B cell (primary cell): Measurements from ENCODE around the gene ADARB2. TPM values are rescaled to one million over a fixed set of nuclear protein-coding genes. Genes with fewer than 3 reads are reported as not detected.

Experiments used
- ATAC-seq: fragments of 200-7000 bp; cut with Tn5 transposase; one replicate; pipeline ENCODE4 v1.10.0; 2021; ENCODE audit warnings: low read depth, mild to moderate bottlenecking, moderate number of reproducible peaks, moderate library complexity
- CTCF ChIA-PET: fragments of 350-600 bp; sonication (Branson Sonifier 250); formaldehyde crosslinking; loops from one replicate; lab custom pipeline; 2021; ENCODE audit warnings: antibody characterized with exemption, inconsistent platforms; lab: Charles Lee
- POLR2A ChIA-PET: fragments of 350-600 bp; sonication (Branson Sonifier 250); formaldehyde crosslinking; loops from one replicate; lab custom pipeline; 2021; ENCODE audit warnings: antibody characterized with exemption; lab: Charles Lee
- DNase-seq: peaks from one replicate; pipeline ENCODE4 v3.0.0; 2013
- H2AFZ ChIP-seq: 2 replicates; pipeline ENCODE4 v1.6.1; 2012; ENCODE audit warnings: mild to moderate bottlenecking, low read depth, low read length; ENCODE audit not compliant: insufficient read depth, poor library complexity, severe bottlenecking
- H3K27ac ChIP-seq, 2 donors: 1 replicate in 1 of 2; 2 replicates in 1 of 2; pipeline ENCODE4 v1.5.1; 2012 to 2013; ENCODE audit warnings: low read length in 2 of 2, mild to moderate bottlenecking in 2 of 2, moderate library complexity in 1 of 2
- H3K27me3 ChIP-seq, 4 experiments: fragments of 200-600 bp in 1 of 4; sonication (generic) in 1 of 4; replicated peaks in 1 of 4; 1 replicate in 2 of 4; 2 replicates in 2 of 4; pipeline versions ENCODE4 v1.6.1 to v1.7.0; 2013 to 2016; ENCODE audit warnings: low read length in 3 of 4, mild to moderate bottlenecking in 2 of 4, mixed read lengths in 1 of 4, moderate library complexity in 1 of 4; ENCODE audit not compliant: insufficient read depth in 4 of 4, control insufficient read depth in 3 of 4; ENCODE audit errors: control extremely low read depth in 1 of 4
- H3K36me3 ChIP-seq, 2 experiments: replicated peaks in 1 of 2; 1 replicate in 1 of 2; 2 replicates in 1 of 2; pipeline versions ENCODE4 v1.6.1 to v1.7.1; 2013; ENCODE audit warnings: low read length in 1 of 2; ENCODE audit not compliant: insufficient read depth in 2 of 2, control insufficient read depth in 1 of 2; ENCODE audit errors: control extremely low read depth in 1 of 2, extremely low read depth in 1 of 2
- H3K4me1 ChIP-seq, 2 donors: fragments of 200-600 bp in 1 of 2; sonication (generic) in 1 of 2; 1 replicate in 1 of 2; 2 replicates in 1 of 2; pipeline versions ENCODE4 v1.5.1 to v1.6.1; 2013 to 2017; ENCODE audit warnings: low read length in 2 of 2; ENCODE audit not compliant: control insufficient read depth in 2 of 2, insufficient read depth in 2 of 2
- H3K4me2 ChIP-seq: replicated peaks from 2 replicates; pipeline ENCODE3; 2012; ENCODE audit warnings: mild to moderate bottlenecking, low read depth, low read length; ENCODE audit not compliant: poor library complexity, severe bottlenecking
- H3K4me3 ChIP-seq, 5 experiments: fragments of 200-600 bp in 1 of 5; sonication (generic) in 1 of 5; 1 replicate in 3 of 5; 2 replicates in 2 of 5; pipeline versions ENCODE4 v1.5.1 to v1.7.0; 2011 to 2016; ENCODE audit warnings: low read length in 4 of 5, mild to moderate bottlenecking in 4 of 5, low read depth in 2 of 5, control low read depth in 1 of 5, moderate library complexity in 1 of 5; ENCODE audit not compliant: insufficient read depth in 1 of 5; ENCODE audit errors: control extremely low read depth in 1 of 5, extremely low read depth in 1 of 5
- H3K79me2 ChIP-seq: fragments of 200-600 bp; sonication (generic); one replicate; pipeline ENCODE4 v1.6.0; 2016; ENCODE audit warnings: low read length; ENCODE audit not compliant: control insufficient read depth, insufficient read depth
- H3K9ac ChIP-seq: fragments of 200-600 bp; sonication (generic); 2 replicates; pipeline ENCODE4 v1.6.1; 2017; ENCODE audit warnings: mild to moderate bottlenecking, low read length, moderate library complexity
- H3K9me3 ChIP-seq, 3 donors: one replicate each; pipeline versions ENCODE4 v1.6.1 to v1.7.1; 2013; ENCODE audit warnings: low read length in 2 of 3; ENCODE audit not compliant: control insufficient read depth in 2 of 3, insufficient read depth in 1 of 3; ENCODE audit errors: control extremely low read depth in 1 of 3
- H4K20me1 ChIP-seq: 2 replicates; pipeline ENCODE4 v1.6.0; 2012; ENCODE audit warnings: mild to moderate bottlenecking, low read length; ENCODE audit not compliant: insufficient read depth, control insufficient read depth, poor library complexity, severe bottlenecking
- H3K27ac Mint-ChIP-seq: one replicate; pipeline ENCODE4 v1.8.0; 2021; ENCODE audit warnings: mixed read lengths
- H3K27me3 Mint-ChIP-seq: one replicate; pipeline ENCODE4 v1.8.0; 2021; ENCODE audit warnings: mixed read lengths
- H3K4me1 Mint-ChIP-seq: one replicate; pipeline ENCODE4 v1.8.0; 2021; ENCODE audit warnings: mixed read lengths
- H3K4me3 Mint-ChIP-seq: one replicate; pipeline ENCODE4 v1.8.0; 2021; ENCODE audit warnings: mixed read lengths
- H3K9me3 Mint-ChIP-seq: one replicate; pipeline ENCODE4 v1.8.0; 2022; ENCODE audit warnings: mixed read lengths; ENCODE audit not compliant: insufficient read depth
- EZH2 ChIP-seq: IDR thresholded peaks from 2 replicates; pipeline ENCODE4 v1.6.1; 2012; ENCODE audit warnings: borderline replicate concordance, low read depth, mild to moderate bottlenecking, moderate library complexity, low read length; ENCODE audit not compliant: insufficient read depth, poor library complexity, severe bottlenecking
- WGBS: methylation state at CpG from one replicate; pipeline ENCODE4 v1.1.5; 2013; ENCODE audit warnings: missing lambda C conversion rate; ENCODE audit not compliant: insufficient coverage; 5-methylcytosine and 5-hydroxymethylcytosine counted together
- intact Hi-C: fragments of 100-400 bp; cut with micrococcal nuclease; formaldehyde crosslinking; loops from one replicate; pipeline ENCODE4 v1.10.0; 2022
- polyA plus RNA-seq: library from polyadenylated mRNA; depleted of rRNA; stranded (reverse); fragments of >200 nt; gene quantifications from 2 replicates; pipeline ENCODE4 v1.2.3, GENCODE V29; 2012
- total RNA-seq, 2 donors: library from RNA; stranded (reverse); fragments of 120-200 nt in 1 of 2; gene quantifications; 1 replicate in 1 of 2; 2 replicates in 1 of 2; pipeline versions ENCODE4 v1.2.3 to v1.2.4, GENCODE V29; 2013 to 2022
- TF ChIP-seq, protein P1 (sequence below): fragments of 200-600 bp; IDR thresholded peaks from one replicate; pipeline ENCODE4 v1.8.0; 2022; ENCODE audit warnings: antibody characterized with exemption, mild to moderate bottlenecking

The ADARB2 gene
- total and polyA plus RNA-seq, 2 donors (not counting 1 experiment from before 2014, with no cell fraction given) = 0.13 to 0.96 TPM

DNA sequence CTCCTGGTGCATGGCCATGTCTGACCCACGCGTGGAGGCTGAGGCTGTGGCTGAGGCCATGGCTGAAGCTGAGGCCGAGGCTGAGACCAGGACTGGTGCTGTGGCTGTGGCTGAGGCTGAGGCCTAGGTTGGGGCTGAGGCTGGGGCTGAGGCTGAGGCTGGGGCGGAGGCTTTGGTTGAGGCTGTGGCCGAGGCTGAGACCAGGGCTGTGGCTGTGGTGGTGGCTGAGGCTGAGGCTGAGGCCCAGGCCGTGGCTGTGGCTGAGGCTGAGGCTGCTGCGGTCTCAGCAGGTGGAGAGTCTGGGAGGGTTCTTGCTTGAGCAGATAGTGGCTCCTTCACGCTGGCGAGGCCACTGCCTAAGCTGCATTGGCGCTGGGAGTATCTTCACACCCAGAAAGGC lies 604.7 kb downstream of the ADARB2 start:
- ATAC-seq (no peak), DNase-seq (no peak)
- H3K27me3 Mint-ChIP-seq = no peaks in the 10 kb centered on the region
- Histone ChIP-seq H3K9me3 (peaks cover 0 to 9% (median 0%) of the 10 kb centered on the region in 3 donors), H2AFZ (no peak overlapping the region), H3K4me2 (no peak overlapping the region), H3K4me1 (no peaks in the 10 kb centered on the region), H3K79me2 (no peaks in the 10 kb centered on the region), H3K9ac (no peak overlapping the region), H3K36me3 (peaks cover 1 to 40% of the 10 kb centered on the region in 2 experiments), H4K20me1 (peaks cover 3% of the 10 kb centered on the region), H3K27me3 (no peaks in the 10 kb centered on the region), H3K4me3 (no peak overlapping the region), H3K27ac (no peak overlapping the region)
- no peak overlapping the region for H3K4me3 Mint-ChIP-seq
- POLR2A ChIA-PET = no interaction called here
- H3K27ac Mint-ChIP-seq = no peak overlapping the region
- TF ChIP-seq, protein P1, sequence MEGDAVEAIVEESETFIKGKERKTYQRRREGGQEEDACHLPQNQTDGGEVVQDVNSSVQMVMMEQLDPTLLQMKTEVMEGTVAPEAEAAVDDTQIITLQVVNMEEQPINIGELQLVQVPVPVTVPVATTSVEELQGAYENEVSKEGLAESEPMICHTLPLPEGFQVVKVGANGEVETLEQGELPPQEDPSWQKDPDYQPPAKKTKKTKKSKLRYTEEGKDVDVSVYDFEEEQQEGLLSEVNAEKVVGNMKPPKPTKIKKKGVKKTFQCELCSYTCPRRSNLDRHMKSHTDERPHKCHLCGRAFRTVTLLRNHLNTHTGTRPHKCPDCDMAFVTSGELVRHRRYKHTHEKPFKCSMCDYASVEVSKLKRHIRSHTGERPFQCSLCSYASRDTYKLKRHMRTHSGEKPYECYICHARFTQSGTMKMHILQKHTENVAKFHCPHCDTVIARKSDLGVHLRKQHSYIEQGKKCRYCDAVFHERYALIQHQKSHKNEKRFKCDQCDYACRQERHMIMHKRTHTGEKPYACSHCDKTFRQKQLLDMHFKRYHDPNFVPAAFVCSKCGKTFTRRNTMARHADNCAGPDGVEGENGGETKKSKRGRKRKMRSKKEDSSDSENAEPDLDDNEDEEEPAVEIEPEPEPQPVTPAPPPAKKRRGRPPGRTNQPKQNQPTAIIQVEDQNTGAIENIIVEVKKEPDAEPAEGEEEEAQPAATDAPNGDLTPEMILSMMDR = no peak
- no peak for TF ChIP-seq EZH2
- no peaks in the 10 kb centered on the region for H3K4me1 Mint-ChIP-seq
- 83% methylated on average over 10 of the region's 10 CpGs for WGBS
- intact Hi-C loops = no loop called here
- H3K9me3 Mint-ChIP-seq = peaks cover 3% of the 10 kb centered on the region
- CTCF ChIA-PET = interaction anchor here (1.3 kb wide), 1 partner anchor 1911 kb away, joined by 5 read pairs; no protein-coding TSS in a partner anchor

DNA sequence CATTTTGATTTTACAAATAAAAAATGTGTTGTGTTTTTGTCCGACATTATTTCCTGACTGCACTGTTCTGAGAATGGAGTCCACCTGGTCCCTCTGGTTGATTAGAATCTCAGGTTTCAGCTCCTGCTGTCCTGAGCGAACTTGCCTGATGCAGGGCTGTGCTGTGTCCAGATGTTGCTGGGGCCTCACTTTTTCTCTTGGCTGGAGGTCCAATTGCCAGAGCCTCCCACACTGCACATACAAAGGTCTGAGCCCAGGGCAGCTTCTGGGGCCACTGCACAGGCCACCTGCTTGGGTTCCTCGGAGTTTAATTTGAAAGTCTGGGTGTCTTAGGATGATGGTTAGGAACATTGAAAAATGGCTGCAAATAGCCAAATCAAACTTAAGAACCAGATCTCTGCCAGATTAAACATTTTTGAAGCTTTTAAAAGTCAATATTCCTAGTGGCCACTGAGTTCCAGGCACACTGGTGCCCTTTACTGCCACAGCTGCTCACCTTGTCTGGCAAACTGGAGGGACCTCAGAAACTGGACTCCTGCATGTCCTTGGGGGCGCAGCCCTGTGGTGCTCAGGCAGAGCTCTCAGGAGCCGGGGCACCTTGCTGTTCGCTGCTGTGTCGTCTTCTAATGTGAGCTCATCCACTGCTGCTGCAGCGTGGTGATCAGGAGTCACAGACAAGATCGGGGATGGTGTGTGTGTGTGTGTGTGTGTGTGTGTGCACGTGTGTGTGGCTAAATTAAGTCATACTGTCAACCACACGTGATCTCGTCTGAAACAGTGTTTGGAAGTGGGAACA lies 606.1 kb downstream of the ADARB2 start:
- peaks cover 1 to 53% of the 10 kb centered on the region in 2 experiments for H3K36me3 ChIP-seq

More for the DNA sequence above, 606.1 kb downstream of the ADARB2 start:
- ChIA-PET CTCF (no interaction called here), POLR2A (no interaction called here)
- no peaks in the 10 kb centered on the region for H3K27me3 ChIP-seq
- H3K4me1 Mint-ChIP-seq = no peaks in the 10 kb centered on the region
- DNase-seq (no peak), ATAC-seq (no peak)
- H3K27me3 Mint-ChIP-seq = no peaks in the 10 kb centered on the region
- no peak overlapping the region for H3K4me2 ChIP-seq
- H3K79me2 ChIP-seq = no peaks in the 10 kb centered on the region
- H3K27ac ChIP-seq = no peak overlapping the region
- H2AFZ ChIP-seq = no peak overlapping the region
- no peak for TF ChIP-seq EZH2
- TF ChIP-seq, protein P1 = no peak
- no peaks in the 10 kb centered on the region for H3K4me1 ChIP-seq
- no peak overlapping the region for H3K4me3 ChIP-seq
- H3K9me3 ChIP-seq = peaks cover 0 to 4% (median 0%) of the 10 kb centered on the region in 3 donors
- H3K4me3 Mint-ChIP-seq = no peak overlapping the region
- 96% methylated on average over 11 of the region's 12 CpGs for WGBS
- H3K9me3 Mint-ChIP-seq = no peaks in the 10 kb centered on the region
- H3K9ac ChIP-seq = no peak overlapping the region
- intact Hi-C loops = no loop called here
- H3K27ac Mint-ChIP-seq = no peak overlapping the region
- H4K20me1 ChIP-seq = peaks cover 3% of the 10 kb centered on the region
